Karpas-422 (cell line): ENCODE results near the gene CCNH. TPM values are rescaled to one million over a fixed set of nuclear protein-coding genes. Genes with fewer than 3 reads are reported as not detected.

ENCODE experiments used
- DNase-seq: peaks from one replicate; pipeline ENCODE4 v3.0.0-alpha.2; 2015
- H2AFZ ChIP-seq: fragments of 200-600 bp; sonication (generic); 2 replicates; pipeline ENCODE4 v1.6.1; 2014; ENCODE audit warnings: antibody characterized with exemption, low read length, mixed read lengths
- H3K27ac ChIP-seq: fragments of 200-600 bp; sonication (generic); 2 replicates; pipeline ENCODE4 v1.5.1; 2014; ENCODE audit warnings: mild to moderate bottlenecking, low read length, moderate library complexity
- H3K27me3 ChIP-seq: fragments of 200-600 bp; sonication (generic); 2 replicates; pipeline ENCODE4 v1.6.1; 2014; ENCODE audit warnings: low read length, mixed read lengths
- H3K36me3 ChIP-seq: fragments of 200-600 bp; sonication (generic); 2 replicates; pipeline ENCODE4 v1.6.1; 2014; ENCODE audit warnings: low read length, mixed read lengths; ENCODE audit not compliant: insufficient read depth
- H3K4me1 ChIP-seq: fragments of 200-600 bp; sonication (generic); 2 replicates; pipeline ENCODE4 v1.6.1; 2014; ENCODE audit warnings: mild to moderate bottlenecking, low read length, mixed read lengths
- H3K4me2 ChIP-seq: fragments of 200-600 bp; sonication (generic); 2 replicates; pipeline ENCODE4 v1.6.1; 2014; ENCODE audit warnings: low read length, low read depth, mild to moderate bottlenecking; ENCODE audit not compliant: poor library complexity, severe bottlenecking
- H3K4me3 ChIP-seq: fragments of 200-600 bp; sonication (generic); 2 replicates; pipeline ENCODE4 v1.5.1; 2014; ENCODE audit warnings: mild to moderate bottlenecking, antibody characterized with exemption, low read length, mixed read lengths
- H3K79me2 ChIP-seq: fragments of 200-600 bp; sonication (generic); 2 replicates; pipeline ENCODE4 v1.6.1; 2014; ENCODE audit warnings: mild to moderate bottlenecking, low read length, mixed read lengths
- H3K9ac ChIP-seq: fragments of 200-600 bp; sonication (generic); 2 replicates; pipeline ENCODE4 v1.6.0; 2014; ENCODE audit warnings: low read length
- H3K9me2 ChIP-seq: fragments of 200-600 bp; sonication (generic), shearing (Covaris generic); replicated peaks from 2 replicates; pipeline ENCODE4 v1.6.0; 2014; ENCODE audit warnings: mild to moderate bottlenecking, low read length, moderate library complexity; ENCODE audit not compliant: insufficient read depth
- H3K9me3 ChIP-seq: fragments of 300-700, 200-600 bp; sonication (generic); 2 replicates; pipeline ENCODE4 v1.6.1; 2014; ENCODE audit warnings: low read length, mixed read lengths
- H4K20me1 ChIP-seq: fragments of 200-600 bp; sonication (generic); 2 replicates; pipeline ENCODE4 v1.6.1; 2014; ENCODE audit warnings: mild to moderate bottlenecking, antibody characterized with exemption, low read length, low read depth; ENCODE audit not compliant: insufficient read depth
- total RNA-seq: library from RNA; depleted of rRNA; stranded (reverse); fragments of >200 nt; shearing (Covaris generic); gene quantifications from 2 replicates; pipeline ENCODE4 v1.2.3, GENCODE V29; 2014; ENCODE audit warnings: low replicate concordance

The CCNH gene
- total RNA-seq, 1 experiment from 2014 or later: 149 TPM

DNA sequence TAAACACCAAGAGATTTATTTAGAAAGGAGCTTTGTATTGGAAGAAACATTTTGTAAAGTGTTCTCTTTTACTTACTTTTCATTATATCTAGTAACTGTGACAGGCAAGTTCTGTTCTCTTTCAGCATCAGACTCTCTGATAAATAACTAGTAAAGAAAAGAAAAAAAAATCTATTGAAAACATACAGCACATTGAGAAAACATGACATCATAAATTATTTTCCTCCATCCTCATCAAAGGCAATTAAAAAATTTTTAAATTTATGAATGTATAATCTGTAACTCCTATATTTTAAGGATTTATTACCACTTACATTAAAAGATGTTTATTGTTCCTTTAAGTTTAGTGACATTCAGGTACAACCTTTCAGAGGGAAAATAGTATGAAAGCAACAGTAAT lies 11.1 kb downstream of the CCNH start:
- no peak overlapping the region for H3K4me2 ChIP-seq
- no peaks in the 10 kb centered on the region for H3K9me2 ChIP-seq
- H3K9me3 ChIP-seq: no peaks in the 10 kb centered on the region
- H3K4me1 ChIP-seq: peaks cover 4% of the 10 kb centered on the region; the same call in 1 of the 2 replicates
- no peaks in the 10 kb centered on the region for H3K27me3 ChIP-seq
- no peak overlapping the region for H2AFZ ChIP-seq
- no peak overlapping the region for H3K4me3 ChIP-seq
- H4K20me1 ChIP-seq: no peaks in the 10 kb centered on the region
- peaks cover 83% of the 10 kb centered on the region for H3K36me3 ChIP-seq
- H3K27ac ChIP-seq: no peak overlapping the region
- peaks cover 54% of the 10 kb centered on the region for H3K79me2 ChIP-seq
- no peak overlapping the region for H3K9ac ChIP-seq
- no peak for DNase-seq

GRCh38 chr5:87400305-87400899 lies 12.3 kb downstream of the CCNH start:
- DNase-seq: peak; percentile 73
- H4K20me1 ChIP-seq: no peaks in the 10 kb centered on the region
- H3K9me3 ChIP-seq: no peaks in the 10 kb centered on the region
- H3K27ac ChIP-seq: no peak overlapping the region
- no peaks in the 10 kb centered on the region for H3K9me2 ChIP-seq
- peaks cover 48% of the 10 kb centered on the region for H3K79me2 ChIP-seq
- no peak overlapping the region for H3K9ac ChIP-seq
- H2AFZ ChIP-seq: no peak overlapping the region
- H3K4me2 ChIP-seq: no peak overlapping the region
- H3K36me3 ChIP-seq: peaks cover 79% of the 10 kb centered on the region
- H3K4me1 ChIP-seq: peaks cover 4% of the 10 kb centered on the region; the same call in 1 of the 2 replicates
- H3K27me3 ChIP-seq: no peaks in the 10 kb centered on the region
- H3K4me3 ChIP-seq: no peak overlapping the region

GRCh38 chr5:87399720-87400119 lies 13.0 kb downstream of the CCNH start:
- no peak overlapping the region for H3K27ac ChIP-seq
- no peak overlapping the region for H3K9ac ChIP-seq
- H4K20me1 ChIP-seq: no peaks in the 10 kb centered on the region
- H3K9me2 ChIP-seq: no peaks in the 10 kb centered on the region
- H3K4me1 ChIP-seq: peaks cover 7% of the 10 kb centered on the region; the same call in 1 of the 2 replicates
- no peak overlapping the region for H3K4me3 ChIP-seq
- no peak for DNase-seq
- no peaks in the 10 kb centered on the region for H3K27me3 ChIP-seq
- H3K79me2 ChIP-seq: peaks cover 48% of the 10 kb centered on the region
- peaks cover 79% of the 10 kb centered on the region for H3K36me3 ChIP-seq
- no peak overlapping the region for H3K4me2 ChIP-seq
- H2AFZ ChIP-seq: no peak overlapping the region
- H3K9me3 ChIP-seq: no peaks in the 10 kb centered on the region

GRCh38 chr5:87398981-87399614 lies 13.6 kb downstream of the CCNH start:
- Histone ChIP-seq H3K79me2 (peaks cover 47% of the 10 kb centered on the region), H2AFZ (no peak overlapping the region), H3K4me1 (peaks cover 13% of the 10 kb centered on the region), H3K27ac (no peak overlapping the region), H4K20me1 (no peaks in the 10 kb centered on the region), H3K4me3 (no peak overlapping the region), H3K27me3 (no peaks in the 10 kb centered on the region), H3K9me2 (no peaks in the 10 kb centered on the region), H3K9ac (no peak overlapping the region), H3K36me3 (peaks cover 79% of the 10 kb centered on the region), H3K9me3 (no peaks in the 10 kb centered on the region), H3K4me2 (no peak overlapping the region)
- no peak for DNase-seq

GRCh38 chr5:87394411-87395165 lies 18.1 kb downstream of the CCNH start:
- Histone ChIP-seq H3K36me3 (peaks cover 83% of the 10 kb centered on the region), H2AFZ (no peak overlapping the region), H3K4me3 (no peak overlapping the region), H3K27me3 (no peaks in the 10 kb centered on the region), H3K9ac (no peak overlapping the region), H3K4me2 (no peak overlapping the region), H3K9me2 (no peaks in the 10 kb centered on the region), H3K4me1 (peaks cover 12% of the 10 kb centered on the region), H3K27ac (no peak overlapping the region), H3K9me3 (no peaks in the 10 kb centered on the region), H4K20me1 (no peaks in the 10 kb centered on the region), H3K79me2 (peaks cover 53% of the 10 kb centered on the region)
- DNase-seq: no peak

- Histone ChIP-seq H3K4me2 (no peak overlapping the region), H3K36me3 (peaks cover 80% of the 10 kb centered on the region), H3K4me3 (no peak overlapping the region), H2AFZ (no peak overlapping the region), H3K79me2 (peaks cover 49% of the 10 kb centered on the region), H3K4me1 (peaks cover 12% of the 10 kb centered on the region), H3K9me2 (no peaks in the 10 kb centered on the region), H4K20me1 (no peaks in the 10 kb centered on the region), H3K9ac (no peak overlapping the region), H3K27me3 (no peaks in the 10 kb centered on the region), H3K27ac (no peak overlapping the region), H3K9me3 (no peaks in the 10 kb centered on the region)
- no peak for DNase-seq
Observed at GRCh38 chr5:87393331-87393730, 19.4 kb downstream of the CCNH start.

GRCh38 chr5:87392801-87393200 lies 19.9 kb downstream of the CCNH start:
- Histone ChIP-seq H3K36me3 (peaks cover 80% of the 10 kb centered on the region), H3K4me1 (peaks cover 12% of the 10 kb centered on the region), H3K4me2 (no peak overlapping the region), H3K27ac (no peak overlapping the region), H2AFZ (no peak overlapping the region), H4K20me1 (no peaks in the 10 kb centered on the region), H3K4me3 (no peak overlapping the region), H3K9ac (no peak overlapping the region), H3K27me3 (no peaks in the 10 kb centered on the region), H3K9me3 (no peaks in the 10 kb centered on the region), H3K79me2 (peaks cover 44% of the 10 kb centered on the region), H3K9me2 (no peaks in the 10 kb centered on the region)
- DNase-seq: no peak

DNA sequence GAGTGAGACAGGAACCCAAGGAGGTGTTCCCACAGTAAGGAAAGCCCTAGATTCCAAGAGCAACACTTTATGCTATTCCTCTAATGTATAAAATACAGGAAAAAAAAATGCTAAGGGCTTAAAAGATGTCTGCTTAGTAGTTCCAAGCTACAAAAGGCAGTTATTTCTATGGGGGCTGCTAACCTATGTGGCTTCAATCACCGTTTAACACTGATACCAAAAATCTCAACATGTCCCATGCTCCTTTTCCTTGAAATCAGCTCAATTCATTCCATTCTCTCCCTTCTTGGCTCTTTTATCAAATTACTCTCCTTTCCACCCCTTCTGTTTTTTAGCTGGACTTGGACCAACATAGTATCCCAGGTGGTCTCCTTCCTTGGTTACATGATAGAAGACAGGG lies 20.6 kb downstream of the CCNH start:
- no peak overlapping the region for H3K4me3 ChIP-seq
- H3K27ac ChIP-seq: no peak overlapping the region
- H3K79me2 ChIP-seq: peaks cover 44% of the 10 kb centered on the region
- no peaks in the 10 kb centered on the region for H3K9me2 ChIP-seq
- no peaks in the 10 kb centered on the region for H3K27me3 ChIP-seq
- H3K4me2 ChIP-seq: no peak overlapping the region
- H3K9me3 ChIP-seq: no peaks in the 10 kb centered on the region
- DNase-seq: no peak
- H3K4me1 ChIP-seq: peaks cover 12% of the 10 kb centered on the region
- no peak overlapping the region for H3K9ac ChIP-seq
- no peaks in the 10 kb centered on the region for H4K20me1 ChIP-seq
- peaks cover 81% of the 10 kb centered on the region for H3K36me3 ChIP-seq
- H2AFZ ChIP-seq: no peak overlapping the region
